ENCODE results near the gene TMEM59L. TPM values are rescaled to one million over a fixed set of nuclear protein-coding genes. Genes with fewer than 3 reads are reported as not detected.
A peak's percentile ranks its signal among the peaks of the same experiment; 100 is the strongest.

The TMEM59L gene
- total and polyA plus RNA-seq, 2 of the 13 experiments (the other 11 are each of a cell fraction or from before 2014, with no cell fraction given) = 0.97 to 5.5 TPM

DNA sequence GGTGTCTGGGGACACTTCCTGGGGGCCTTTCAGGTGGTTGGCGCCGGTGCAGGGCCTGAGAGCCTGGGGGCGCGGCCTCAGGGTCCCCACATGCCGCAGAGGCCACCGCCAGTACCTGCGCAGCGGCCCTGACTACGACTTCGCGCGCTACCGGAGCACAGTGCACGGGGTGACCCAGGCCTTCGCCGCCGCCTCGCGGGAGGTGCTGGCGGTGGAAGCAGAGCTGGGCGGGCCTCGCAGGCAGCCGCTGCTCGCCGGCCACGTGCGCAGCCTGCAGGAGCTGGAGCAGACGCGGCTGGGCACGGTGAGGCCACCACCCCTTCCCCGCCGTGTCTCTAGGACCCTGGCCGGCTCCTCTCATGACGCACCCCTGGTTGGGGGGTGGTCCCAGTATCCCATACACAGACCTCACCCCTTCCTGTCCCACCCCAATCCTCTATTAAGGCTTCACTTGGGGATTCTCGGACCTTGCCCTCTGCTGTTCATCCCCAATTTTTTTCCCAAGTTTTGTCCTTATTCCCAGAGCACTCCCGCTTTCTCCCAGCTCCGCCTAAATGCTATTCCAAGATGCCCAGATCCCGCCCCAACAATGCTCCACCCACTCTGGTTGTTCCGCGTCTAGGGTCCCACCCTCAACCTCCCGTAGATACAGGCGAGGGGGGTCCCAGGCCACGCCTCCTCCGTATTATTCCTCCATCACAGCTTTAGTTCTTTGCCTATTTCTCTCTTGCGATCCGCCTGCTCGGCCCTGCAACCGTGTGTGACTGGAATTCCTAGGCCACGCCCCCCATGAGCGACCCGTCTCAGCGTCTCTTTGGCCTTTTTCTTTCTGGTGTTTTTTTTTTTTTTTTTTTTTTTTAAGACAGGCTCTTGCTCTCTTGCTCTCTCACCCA lies 23.0 kb upstream of the TMEM59L start (continued):
- TF ChIP-seq, protein P1, sequence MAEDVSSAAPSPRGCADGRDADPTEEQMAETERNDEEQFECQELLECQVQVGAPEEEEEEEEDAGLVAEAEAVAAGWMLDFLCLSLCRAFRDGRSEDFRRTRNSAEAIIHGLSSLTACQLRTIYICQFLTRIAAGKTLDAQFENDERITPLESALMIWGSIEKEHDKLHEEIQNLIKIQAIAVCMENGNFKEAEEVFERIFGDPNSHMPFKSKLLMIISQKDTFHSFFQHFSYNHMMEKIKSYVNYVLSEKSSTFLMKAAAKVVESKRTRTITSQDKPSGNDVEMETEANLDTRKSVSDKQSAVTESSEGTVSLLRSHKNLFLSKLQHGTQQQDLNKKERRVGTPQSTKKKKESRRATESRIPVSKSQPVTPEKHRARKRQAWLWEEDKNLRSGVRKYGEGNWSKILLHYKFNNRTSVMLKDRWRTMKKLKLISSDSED (CRISPR knock-in tag; IDR thresholded peaks at IDR 0.05) = peak; percentile 98
- no peak for TF ChIP-seq MAFK (conservative IDR thresholded peaks at IDR 0.05 in 1 of 2, IDR thresholded peaks at IDR 0.05 in 1 of 2; ENCODE audit: low read length in 2 of 2)
- no peak for TF ChIP-seq GPN1 (CRISPR knock-in tag; IDR thresholded peaks at IDR 0.05; ENCODE audit: borderline replicate concordance)
- TF ChIP-seq NKX3-1 (CRISPR knock-in tag; IDR thresholded peaks at IDR 0.05) = peak; percentile 96
- peak; percentile 96 for TF ChIP-seq NR1H2 (CRISPR knock-in tag; IDR thresholded peaks at IDR 0.05; ENCODE audit: borderline replicate concordance, low read depth)
- TF ChIP-seq, protein P2, sequence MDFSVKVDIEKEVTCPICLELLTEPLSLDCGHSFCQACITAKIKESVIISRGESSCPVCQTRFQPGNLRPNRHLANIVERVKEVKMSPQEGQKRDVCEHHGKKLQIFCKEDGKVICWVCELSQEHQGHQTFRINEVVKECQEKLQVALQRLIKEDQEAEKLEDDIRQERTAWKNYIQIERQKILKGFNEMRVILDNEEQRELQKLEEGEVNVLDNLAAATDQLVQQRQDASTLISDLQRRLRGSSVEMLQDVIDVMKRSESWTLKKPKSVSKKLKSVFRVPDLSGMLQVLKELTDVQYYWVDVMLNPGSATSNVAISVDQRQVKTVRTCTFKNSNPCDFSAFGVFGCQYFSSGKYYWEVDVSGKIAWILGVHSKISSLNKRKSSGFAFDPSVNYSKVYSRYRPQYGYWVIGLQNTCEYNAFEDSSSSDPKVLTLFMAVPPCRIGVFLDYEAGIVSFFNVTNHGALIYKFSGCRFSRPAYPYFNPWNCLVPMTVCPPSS (IDR thresholded peaks at IDR 0.05) = no peak
- TF ChIP-seq ZNF768 (CRISPR knock-in tag; IDR thresholded peaks at IDR 0.05) = no peak; the same call in 1 of the 2 replicates
- no peak for TF ChIP-seq SOX6 (IDR thresholded peaks at IDR 0.05)
- peak; percentile 27; the same call in 1 of the 2 replicates for TF ChIP-seq SOX6 (CRISPR knock-in tag; IDR thresholded peaks at IDR 0.05)
- peak; percentile 99 for TF ChIP-seq REXO4 (CRISPR knock-in tag; IDR thresholded peaks at IDR 0.05; ENCODE audit: borderline replicate concordance)
- TF ChIP-seq, protein P3, sequence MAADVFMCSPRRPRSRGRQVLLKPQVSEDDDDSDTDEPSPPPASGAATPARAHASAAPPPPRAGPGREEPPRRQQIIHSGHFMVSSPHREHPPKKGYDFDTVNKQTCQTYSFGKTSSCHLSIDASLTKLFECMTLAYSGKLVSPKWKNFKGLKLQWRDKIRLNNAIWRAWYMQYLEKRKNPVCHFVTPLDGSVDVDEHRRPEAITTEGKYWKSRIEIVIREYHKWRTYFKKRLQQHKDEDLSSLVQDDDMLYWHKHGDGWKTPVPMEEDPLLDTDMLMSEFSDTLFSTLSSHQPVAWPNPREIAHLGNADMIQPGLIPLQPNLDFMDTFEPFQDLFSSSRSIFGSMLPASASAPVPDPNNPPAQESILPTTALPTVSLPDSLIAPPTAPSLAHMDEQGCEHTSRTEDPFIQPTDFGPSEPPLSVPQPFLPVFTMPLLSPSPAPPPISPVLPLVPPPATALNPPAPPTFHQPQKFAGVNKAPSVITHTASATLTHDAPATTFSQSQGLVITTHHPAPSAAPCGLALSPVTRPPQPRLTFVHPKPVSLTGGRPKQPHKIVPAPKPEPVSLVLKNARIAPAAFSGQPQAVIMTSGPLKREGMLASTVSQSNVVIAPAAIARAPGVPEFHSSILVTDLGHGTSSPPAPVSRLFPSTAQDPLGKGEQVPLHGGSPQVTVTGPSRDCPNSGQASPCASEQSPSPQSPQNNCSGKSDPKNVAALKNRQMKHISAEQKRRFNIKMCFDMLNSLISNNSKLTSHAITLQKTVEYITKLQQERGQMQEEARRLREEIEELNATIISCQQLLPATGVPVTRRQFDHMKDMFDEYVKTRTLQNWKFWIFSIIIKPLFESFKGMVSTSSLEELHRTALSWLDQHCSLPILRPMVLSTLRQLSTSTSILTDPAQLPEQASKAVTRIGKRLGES (CRISPR knock-in tag; IDR thresholded peaks at IDR 0.05; ENCODE audit: borderline replicate concordance) = peak; percentile 91
- TF ChIP-seq ZNF770 (CRISPR knock-in tag; IDR thresholded peaks at IDR 0.05) = peak; percentile 24; the same call in 1 of the 2 replicates
- TF ChIP-seq SRSF1 (optimal IDR thresholded peaks at IDR 0.05; ENCODE audit: low read depth, low read length) = no peak
- TF ChIP-seq ZNF7 (CRISPR knock-in tag; IDR thresholded peaks at IDR 0.05) = no peak
- TF ChIP-seq TRAFD1 (CRISPR knock-in tag; IDR thresholded peaks at IDR 0.05; ENCODE audit: borderline replicate concordance) = no peak
- no peak for TF ChIP-seq KAT2B (IDR thresholded peaks at IDR 0.05; ENCODE audit: borderline replicate concordance, low read depth, low read length)
